SK-N-SH treated with all-trans-retinoic acid at 6 μM for 48 hours (cell line): ENCODE data around the gene NAGLU.

Source experiments
- ARNTL ChIP-seq: fragments of 450-650 bp; formaldehyde crosslinking; IDR thresholded peaks from 2 replicates; pipeline ENCODE4 v1.5.0; 2020; ENCODE audit warnings: low read depth, mild to moderate bottlenecking, moderate library complexity, borderline replicate concordance
- ISL1 ChIP-seq: fragments of 250-450 bp; sonication (Bioruptor Pico); IDR thresholded peaks from 2 replicates; pipeline ENCODE4 v2.1.2; 2022; ENCODE audit warnings: mild to moderate bottlenecking, moderate library complexity
- RARB ChIP-seq: fragments of 250-450 bp; sonication (Bioruptor Pico); IDR thresholded peaks from 2 replicates; pipeline ENCODE4 v1.8.0; 2021; ENCODE audit warnings: mild to moderate bottlenecking, moderate library complexity

- TF ChIP-seq ARNTL, result no peak
- TF ChIP-seq ISL1 (CRISPR knock-in tag), result no peak
- TF ChIP-seq RARB (CRISPR knock-in tag), result no peak
These were observed 8.8 kb downstream of the NAGLU start for GRCh38 chr17:42544874-42545283.
